ENCODE data around the gene CACNB3. TPM values are rescaled to one million over a fixed set of nuclear protein-coding genes. Genes with fewer than 3 reads are reported as not detected.

Gene CACNB3
- total and polyA plus RNA-seq, 9 of the 15 experiments (the other 6 are each of a cell fraction or from before 2014, with no cell fraction given): 0.24 to 2.0 (median 1.5) TPM

- TF ChIP-seq MYBL2 (IDR thresholded peaks at IDR 0.05; ENCODE audit: low read depth): no peak
- no peak for TF ChIP-seq MYBL2 (CRISPR knock-in tag; IDR thresholded peaks at IDR 0.05; ENCODE audit: borderline replicate concordance)
- TF ChIP-seq ZKSCAN1 (IDR thresholded peaks at IDR 0.05; ENCODE audit: low read depth, low read length): peak; percentile 51; the same call in 1 of the 2 replicates
- TF ChIP-seq TAF7 (tag; IDR thresholded peaks at IDR 0.05): no peak
- no peak for TF ChIP-seq SLC30A9 (CRISPR knock-in tag; IDR thresholded peaks at IDR 0.05)
- TF ChIP-seq RBFOX2 (IDR thresholded peaks at IDR 0.05; ENCODE audit: low read depth, low read length): peak; percentile 78
- no peak for TF ChIP-seq PTRF (tag; IDR thresholded peaks at IDR 0.05)
- TF ChIP-seq ATF2 (CRISPR knock-in tag; IDR thresholded peaks at IDR 0.05): no peak
- no peak for TF ChIP-seq SMAD1 (IDR thresholded peaks at IDR 0.05; ENCODE audit: low read depth, low read length, partially characterized antibody)
- no peak for TF ChIP-seq PPARD (CRISPR knock-in tag; IDR thresholded peaks at IDR 0.05)
- no peak for TF ChIP-seq RFX1 (IDR thresholded peaks at IDR 0.05)
- TF ChIP-seq ZNF79 (CRISPR knock-in tag; IDR thresholded peaks at IDR 0.05; ENCODE audit: low read depth): no peak
- peak; percentile 80 for TF ChIP-seq POLR2A (conservative IDR thresholded peaks at IDR 0.05)
- TF ChIP-seq MCM3 (IDR thresholded peaks at IDR 0.05): no peak
- TF ChIP-seq DPF2 (IDR thresholded peaks at IDR 0.05): 0 out of 2 replicates have a peak, but pooled peaks have one; percentile 16
- TF ChIP-seq THRB (CRISPR knock-in tag; conservative IDR thresholded peaks at IDR 0.05): no peak
- TF ChIP-seq PCBP1 (IDR thresholded peaks at IDR 0.05; ENCODE audit: low read depth, low read length, poor library complexity, severe bottlenecking): peak; percentile 83
- peak; percentile 99 to 100 (median 100) for TF ChIP-seq CTCF (IDR thresholded peaks at IDR 0.05 in 2 of 3, conservative IDR thresholded peaks at IDR 0.05 in 1 of 3; ENCODE audit: insufficient read depth in 2 of 3, low read depth in 1 of 3, low read length in 3 of 3)
- TF ChIP-seq E2F6 (IDR thresholded peaks at IDR 0.05; ENCODE audit: borderline replicate concordance in 1 of 2, extremely low read depth in 1 of 2, insufficient read depth in 1 of 2, insufficient read length in 1 of 2, low read depth in 1 of 2, low read length in 1 of 2, poor library complexity in 1 of 2, severe bottlenecking in 1 of 2): peak; percentile 45 to 91
- TF ChIP-seq ZZZ3 (IDR thresholded peaks at IDR 0.05): no peak
- TF ChIP-seq KLF13 (tag; IDR thresholded peaks at IDR 0.05; ENCODE audit: borderline replicate concordance, low read depth): peak; percentile 43; the same call in 1 of the 2 replicates
- peak; percentile 70; the same call in 1 of the 2 replicates for TF ChIP-seq KDM2B (CRISPR knock-in tag; IDR thresholded peaks at IDR 0.05)
These were observed 3.8 kb upstream of the CACNB3 start (continued) for GRCh38 chr12:48814262-48815125.
